OCI-LY1 (cell line): ENCODE data around the gene CMTM1.

Source experiments
- H2AFZ ChIP-seq: fragments of 200-600 bp; sonication (generic), shearing (Covaris generic); 2 replicates; pipeline ENCODE4 v1.6.0; 2014; ENCODE audit warnings: antibody characterized with exemption, mild to moderate bottlenecking, low read length
- H3F3A ChIP-seq: fragments of 200-600 bp; sonication (generic), shearing (Covaris generic); 2 replicates; pipeline ENCODE4 v1.6.0; 2014; ENCODE audit warnings: mild to moderate bottlenecking, antibody characterized with exemption, low read length, moderate library complexity; ENCODE audit not compliant: insufficient read depth
- H3K27ac ChIP-seq: fragments of 200-600 bp; sonication (generic); 2 replicates; pipeline ENCODE4 v1.5.1; 2014; ENCODE audit warnings: low read length, mixed run types, mild to moderate bottlenecking, low read depth; ENCODE audit not compliant: poor library complexity, severe bottlenecking
- H3K27me3 ChIP-seq: fragments of 200-600 bp; sonication (generic); 2 replicates; pipeline ENCODE4 v1.6.0; 2014; ENCODE audit warnings: antibody characterized with exemption, mild to moderate bottlenecking, low read length, moderate library complexity; ENCODE audit not compliant: insufficient read depth
- H3K36me3 ChIP-seq: fragments of 200-600 bp; sonication (generic); 2 replicates; pipeline ENCODE4 v1.6.1; 2014; ENCODE audit warnings: mild to moderate bottlenecking, antibody characterized with exemption, low read length, moderate library complexity, mixed read lengths; ENCODE audit not compliant: insufficient read depth
- H3K4me1 ChIP-seq: fragments of 200-600 bp; sonication (generic); 2 replicates; pipeline ENCODE4 v1.5.1; 2014; ENCODE audit warnings: mild to moderate bottlenecking, low read length, moderate library complexity; ENCODE audit not compliant: insufficient read depth, severe bottlenecking
- H3K4me2 ChIP-seq: fragments of 200-600 bp; sonication (generic), shearing (Covaris generic); 2 replicates; pipeline ENCODE4 v1.6.1; 2014; ENCODE audit warnings: low read length
- H3K4me3 ChIP-seq: fragments of 200-600 bp; sonication (generic); 2 replicates; pipeline ENCODE4 v1.5.1; 2014; ENCODE audit warnings: low read length, low read depth, mild to moderate bottlenecking, mixed read lengths; ENCODE audit not compliant: poor library complexity, severe bottlenecking
- H3K79me2 ChIP-seq: fragments of 200-600 bp; shearing (Covaris generic); 2 replicates; pipeline ENCODE4 v1.6.1; 2016; ENCODE audit warnings: mixed run types, low read length, mixed read lengths; ENCODE audit not compliant: insufficient read depth
- H3K9ac ChIP-seq: fragments of 200-600 bp; sonication (generic), shearing (Covaris generic); 2 replicates; pipeline ENCODE4 v1.6.1; 2014; ENCODE audit warnings: mild to moderate bottlenecking, low read length, mixed read lengths
- H3K9me2 ChIP-seq: fragments of 200-600 bp; sonication (generic), shearing (Covaris generic); 2 replicates; pipeline ENCODE4 v1.6.1; 2014; ENCODE audit warnings: low read depth, mild to moderate bottlenecking, low read length, mixed read lengths
- H3K9me3 ChIP-seq: fragments of 200-600 bp; shearing (Covaris generic); 2 replicates; pipeline ENCODE4 v1.6.1; 2014; ENCODE audit warnings: low read length, mixed read lengths
- H4K20me1 ChIP-seq: fragments of 200-600 bp; sonication (generic), shearing (Covaris generic); 2 replicates; pipeline ENCODE4 v1.6.0; 2016; ENCODE audit warnings: mild to moderate bottlenecking, low read length; ENCODE audit not compliant: insufficient read depth
- CTCF ChIP-seq: fragments of 200-600 bp; sonication (generic), shearing (Covaris generic); IDR thresholded peaks from 2 replicates; pipeline ENCODE4 v1.5.1; 2017; ENCODE audit warnings: mild to moderate bottlenecking, antibody characterized with exemption, low read length, moderate library complexity, mixed read lengths
- EZH2 ChIP-seq: fragments of 200-600 bp; sonication (generic), shearing (Covaris generic); IDR thresholded peaks from 2 replicates; pipeline ENCODE4 v1.8.0; 2017; ENCODE audit warnings: borderline replicate concordance, mixed run types, mild to moderate bottlenecking, antibody characterized with exemption, low read length, moderate library complexity, mixed read lengths

CMTM1 gene

DNA sequence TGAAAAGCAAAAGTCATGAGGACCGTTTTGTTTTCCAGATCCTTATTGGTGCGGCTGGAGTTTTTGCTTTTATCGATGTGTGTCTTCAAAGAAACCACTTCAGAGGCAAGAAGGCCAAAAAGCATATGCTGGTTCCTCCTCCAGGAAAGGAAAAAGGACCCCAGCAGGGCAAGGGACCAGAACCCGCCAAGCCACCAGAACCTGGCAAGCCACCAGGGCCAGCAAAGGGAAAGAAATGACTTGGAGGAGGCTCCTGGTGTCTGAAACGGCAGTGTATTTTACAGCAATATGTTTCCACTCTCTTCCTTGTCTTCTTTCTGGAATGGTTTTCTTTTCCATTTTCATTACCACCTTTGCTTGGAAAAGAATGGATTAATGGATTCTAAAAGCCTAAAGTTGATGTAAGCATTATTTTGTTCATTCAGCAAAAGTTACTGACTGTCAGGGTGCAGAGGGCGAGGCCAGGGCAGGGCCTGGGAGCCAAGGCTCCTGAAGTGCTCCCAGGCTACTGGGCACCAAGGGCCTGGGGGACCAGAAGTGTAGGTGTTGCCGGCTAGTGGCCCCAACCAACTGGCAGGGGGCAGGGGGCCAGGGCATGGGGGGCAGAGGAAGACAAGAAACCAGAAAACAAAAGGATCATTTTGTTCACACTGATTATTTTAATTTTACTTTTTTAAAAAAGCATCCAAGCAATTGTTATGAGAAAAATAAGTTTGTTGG, 21.8 kb downstream of the CMTM1 start:
- Histone ChIP-seq H3K9me3 (no peaks in the 10 kb centered on the region), H3K9me2 (no peaks in the 10 kb centered on the region), H3K9ac (no peak overlapping the region), H3K27ac (no peak overlapping the region), H3F3A (no peaks in the 10 kb centered on the region), H3K4me3 (no peak overlapping the region), H3K79me2 (no peaks in the 10 kb centered on the region), H3K4me2 (no peak overlapping the region), H3K27me3 (no peaks in the 10 kb centered on the region), H3K36me3 (no peaks in the 10 kb centered on the region), H2AFZ (no peak overlapping the region), H3K4me1 (peaks cover 9% of the 10 kb centered on the region), H4K20me1 (no peaks in the 10 kb centered on the region)
- no peak for TF ChIP-seq CTCF
- TF ChIP-seq EZH2, result no peak

GRCh38 chr16:66588981-66589713, 22.9 kb downstream of the CMTM1 start:
- H3K79me2 ChIP-seq, result no peaks in the 10 kb centered on the region
- no peaks in the 10 kb centered on the region for H3K9me2 ChIP-seq
- no peak overlapping the region for H3K9ac ChIP-seq
- no peaks in the 10 kb centered on the region for H3K9me3 ChIP-seq
- no peak overlapping the region for H3K4me3 ChIP-seq
- no peaks in the 10 kb centered on the region for H3K36me3 ChIP-seq
- H3F3A ChIP-seq, result no peaks in the 10 kb centered on the region
- H4K20me1 ChIP-seq, result no peaks in the 10 kb centered on the region
- no peak overlapping the region for H3K27ac ChIP-seq
- H2AFZ ChIP-seq, result no peak overlapping the region
- H3K4me1 ChIP-seq, result peaks cover 9% of the 10 kb centered on the region
- TF ChIP-seq EZH2 (no peak), CTCF (peak; percentile 85)
- no peaks in the 10 kb centered on the region for H3K27me3 ChIP-seq
- H3K4me2 ChIP-seq, result no peak overlapping the region

DNA sequence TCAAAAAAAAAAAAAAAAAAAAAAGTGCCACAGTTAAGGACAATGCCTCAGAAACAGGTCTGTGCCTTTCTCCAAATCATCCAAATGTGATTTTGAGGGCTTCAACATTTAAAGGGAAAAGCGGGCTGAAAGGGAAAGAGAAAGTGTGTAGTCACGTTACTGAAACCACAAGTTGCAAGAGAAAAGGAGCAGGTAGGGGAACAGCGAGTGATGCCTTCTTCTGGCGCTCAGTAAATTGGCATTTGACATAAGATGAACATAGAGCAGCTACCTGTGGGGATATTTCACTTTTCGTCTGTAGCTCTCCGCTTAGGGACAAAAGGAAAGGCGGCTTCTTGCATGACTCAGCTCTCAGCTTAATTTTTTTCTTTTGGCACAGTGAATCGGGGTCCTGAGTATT, 24.1 kb downstream of the CMTM1 start:
- TF ChIP-seq EZH2 (no peak), CTCF (no peak)
- H3K36me3 ChIP-seq, result no peaks in the 10 kb centered on the region
- H3K79me2 ChIP-seq, result no peaks in the 10 kb centered on the region
- H3K9me2 ChIP-seq, result no peaks in the 10 kb centered on the region
- no peaks in the 10 kb centered on the region for H3K27me3 ChIP-seq
- peak overlapping the region; percentile 62 for H3K4me2 ChIP-seq
- no peaks in the 10 kb centered on the region for H4K20me1 ChIP-seq
- H2AFZ ChIP-seq, result no peak overlapping the region
- H3K9ac ChIP-seq, result no peak overlapping the region; the same call in 1 of the 2 replicates
- no peaks in the 10 kb centered on the region for H3F3A ChIP-seq
- H3K4me1 ChIP-seq, result peaks cover 9% of the 10 kb centered on the region
- no peaks in the 10 kb centered on the region for H3K9me3 ChIP-seq
- peak overlapping the region; percentile 21 for H3K4me3 ChIP-seq
- H3K27ac ChIP-seq, result no peak overlapping the region
